ENCODE measurements around the gene KCNIP4.

- TF ChIP-seq POLR2A (IDR thresholded peaks at IDR 0.05) (no peak), CTCF (IDR thresholded peaks at IDR 0.05) (no peak)
Measured at GRCh38 chr4:21411086-21411485, 537.5 kb downstream of the KCNIP4 start.

Measured in tibial nerve (tissue), 3 donors.